ENCODE measurements around the gene IL34.

DNA sequence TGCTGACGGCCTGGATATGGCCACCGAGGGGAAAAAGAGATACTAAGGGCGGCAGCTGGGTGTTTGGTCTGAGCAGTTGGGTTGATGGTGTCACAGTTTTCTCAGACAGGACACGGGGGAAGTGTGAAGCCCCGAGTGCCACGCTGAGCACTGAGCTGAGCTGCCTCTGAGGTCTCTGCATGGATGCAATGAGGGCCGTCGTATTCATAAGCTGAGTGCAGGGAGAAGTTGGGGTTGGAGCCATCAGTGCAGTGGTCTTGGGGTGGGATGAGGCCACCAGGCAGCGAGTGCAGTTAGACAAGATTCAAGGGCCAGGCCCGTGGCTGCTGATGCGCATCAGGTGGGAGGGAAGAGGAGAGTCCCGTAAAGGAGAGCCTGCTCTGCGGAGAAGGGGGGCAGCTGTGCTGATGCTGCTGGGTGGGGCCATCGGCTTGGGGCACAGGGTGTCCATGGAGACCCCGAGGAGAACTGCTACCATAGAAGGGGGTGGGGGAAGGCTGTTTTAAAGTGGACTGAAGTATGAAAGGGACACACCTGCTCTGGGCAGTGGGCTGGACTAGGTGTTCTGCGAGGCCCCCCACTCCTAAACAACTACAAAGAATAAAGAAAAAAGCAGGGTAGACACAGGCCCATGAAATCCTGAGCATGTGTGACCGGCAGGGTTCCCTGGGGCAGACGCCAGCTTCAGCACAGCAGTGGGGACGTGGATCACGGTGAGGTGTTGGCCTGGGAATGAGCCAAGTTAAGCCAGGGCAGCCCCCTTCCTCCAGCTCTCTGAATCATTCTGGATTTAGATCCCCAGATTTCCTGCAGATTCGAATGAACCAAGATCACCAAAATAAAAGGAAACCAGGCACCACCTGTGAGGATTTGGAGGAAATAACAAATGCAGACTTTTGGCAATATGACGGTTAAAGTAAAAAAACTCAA lies 19.7 kb downstream of the IL34 start:
- TF ChIP-seq, protein P1, sequence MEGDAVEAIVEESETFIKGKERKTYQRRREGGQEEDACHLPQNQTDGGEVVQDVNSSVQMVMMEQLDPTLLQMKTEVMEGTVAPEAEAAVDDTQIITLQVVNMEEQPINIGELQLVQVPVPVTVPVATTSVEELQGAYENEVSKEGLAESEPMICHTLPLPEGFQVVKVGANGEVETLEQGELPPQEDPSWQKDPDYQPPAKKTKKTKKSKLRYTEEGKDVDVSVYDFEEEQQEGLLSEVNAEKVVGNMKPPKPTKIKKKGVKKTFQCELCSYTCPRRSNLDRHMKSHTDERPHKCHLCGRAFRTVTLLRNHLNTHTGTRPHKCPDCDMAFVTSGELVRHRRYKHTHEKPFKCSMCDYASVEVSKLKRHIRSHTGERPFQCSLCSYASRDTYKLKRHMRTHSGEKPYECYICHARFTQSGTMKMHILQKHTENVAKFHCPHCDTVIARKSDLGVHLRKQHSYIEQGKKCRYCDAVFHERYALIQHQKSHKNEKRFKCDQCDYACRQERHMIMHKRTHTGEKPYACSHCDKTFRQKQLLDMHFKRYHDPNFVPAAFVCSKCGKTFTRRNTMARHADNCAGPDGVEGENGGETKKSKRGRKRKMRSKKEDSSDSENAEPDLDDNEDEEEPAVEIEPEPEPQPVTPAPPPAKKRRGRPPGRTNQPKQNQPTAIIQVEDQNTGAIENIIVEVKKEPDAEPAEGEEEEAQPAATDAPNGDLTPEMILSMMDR (conservative IDR thresholded peaks at IDR 0.05) = no peak
- TF ChIP-seq ZFX (IDR thresholded peaks at IDR 0.05) = no peak
